K562 (cell line): ENCODE data around the gene METTL23. TPM values are rescaled to one million over a fixed set of nuclear protein-coding genes. Genes with fewer than 3 reads are reported as not detected.

Experiments used
- ATAC-seq: fragments of 200-7000 bp; cut with Tn5 transposase; 3 replicates; pipeline ENCODE4 v1.9.1; 2020; ENCODE audit warnings: moderate library complexity
- BruUV-seq: library from RNA; stranded (reverse); fragments of 400-500 nt; replicated peaks from 2 replicates; lab custom pipeline; 2021; lab: Mats Ljungman, UMichigan
- CTCF ChIA-PET: fragments of 300-600 bp; formaldehyde crosslinking; extraction: SDS; loops from one replicate; lab custom pipeline; 2021; ENCODE audit warnings: low intra/inter-chr PET ratio; lab: Yijun Ruan, JAX
- POLR2A ChIA-PET: fragments of 300-600, 350-650 bp; sonication (Branson Sonifier 250); formaldehyde crosslinking; extraction: SDS; loops from one replicate; lab custom pipeline; 2021; ENCODE audit warnings: antibody characterized with exemption, inconsistent platforms; lab: Yijun Ruan, JAX
- DNase-seq, 4 experiments: peaks; one replicate each; pipeline versions ENCODE4 v3.0.0 to v3.0.0-alpha.2; 2011 to 2018; ENCODE audit warnings: low spot score in 3 of 4, mixed read lengths in 3 of 4; ENCODE audit errors: extremely low read depth in 1 of 4
- FAIRE-seq: peaks from 2 replicates; lab custom pipeline; 2011; peaks lifted over from hg19 to GRCh38; lab: Jason Lieb, UNC
- H2AFZ ChIP-seq: 2 replicates; pipeline ENCODE4 v1.6.0; 2011; ENCODE audit warnings: low read depth, low read length, control low read depth, inconsistent platforms
- H3K27ac ChIP-seq: fragments of 200-600 bp; 3 replicates; pipeline ENCODE4 v1.8.0; 2011; ENCODE audit warnings: low read depth, mild to moderate bottlenecking, control low read depth, inconsistent platforms, low read length, moderate library complexity, mixed read lengths; ENCODE audit errors: extremely low read depth
- H3K27me3 ChIP-seq, 2 experiments: fragments of 300-600 bp in 1 of 2; 2 replicates in 1 of 2; 3 replicates in 1 of 2; pipeline versions ENCODE4 v1.6.0 to v1.8.0; 2011; ENCODE audit warnings: inconsistent platforms in 2 of 2, low read length in 2 of 2, mild to moderate bottlenecking in 1 of 2, mixed read lengths in 1 of 2, moderate library complexity in 1 of 2; ENCODE audit not compliant: control insufficient read depth in 2 of 2, insufficient read depth in 2 of 2
- H3K36me3 ChIP-seq: fragments of 300-600 bp; 3 replicates; pipeline ENCODE4 v1.8.0; 2011; ENCODE audit warnings: mild to moderate bottlenecking, low read length, inconsistent platforms; ENCODE audit not compliant: control insufficient read depth, insufficient read depth
- H3K4me1 ChIP-seq, 2 experiments: fragments of 200-600 bp in 1 of 2; replicated peaks in 1 of 2; 2 replicates in 1 of 2; 3 replicates in 1 of 2; pipeline versions ENCODE4 v1.5.1 to v1.8.0; 2011; ENCODE audit warnings: inconsistent platforms in 2 of 2, low read length in 2 of 2, mild to moderate bottlenecking in 1 of 2, mixed read lengths in 1 of 2, moderate library complexity in 1 of 2; ENCODE audit not compliant: control insufficient read depth in 2 of 2, insufficient read depth in 2 of 2
- H3K4me2 ChIP-seq: 2 replicates; pipeline ENCODE4 v1.6.1; 2011; ENCODE audit warnings: low read length, control low read depth, inconsistent platforms, mixed read lengths; ENCODE audit not compliant: insufficient read depth
- H3K4me3 ChIP-seq: fragments of 200-600 bp; sonication (generic), shearing (Covaris generic); 2 replicates; pipeline ENCODE4 v1.5.1; 2016; ENCODE audit warnings: control low read depth, inconsistent platforms
- H3K79me2 ChIP-seq: fragments of 200-600 bp; 3 replicates; pipeline ENCODE4 v1.8.0; 2011; ENCODE audit warnings: low read length, inconsistent platforms; ENCODE audit not compliant: control insufficient read depth, insufficient read depth
- H3K9ac ChIP-seq, 2 experiments: 2 replicates each; pipeline versions ENCODE4 v1.6.0 to v1.6.1; 2011; ENCODE audit warnings: low read depth in 2 of 2, low read length in 2 of 2, control low read depth in 1 of 2, inconsistent platforms in 1 of 2, mild to moderate bottlenecking in 1 of 2, mixed read lengths in 1 of 2; ENCODE audit not compliant: insufficient read depth in 1 of 2
- H3K9me1 ChIP-seq: one replicate; pipeline ENCODE4 v1.6.0; 2011; ENCODE audit warnings: inconsistent platforms, mild to moderate bottlenecking, low read length, moderate library complexity; ENCODE audit not compliant: control insufficient read depth, insufficient read depth
- H3K9me3 ChIP-seq: replicated peaks from 2 replicates; pipeline ENCODE4 v1.5.1; 2011; ENCODE audit warnings: low read depth, low read length, inconsistent platforms; ENCODE audit not compliant: control insufficient read depth, insufficient read depth
- H4K20me1 ChIP-seq: replicated peaks from 2 replicates; pipeline ENCODE4 v1.6.1; 2011; ENCODE audit warnings: low read length, inconsistent platforms, mixed read lengths; ENCODE audit not compliant: control insufficient read depth, insufficient read depth
- DPF2 ChIP-seq: fragments of 450-650 bp; IDR thresholded peaks from 2 replicates; pipeline ENCODE4 v1.6.1; 2016
- FOSL1 ChIP-seq: fragments of 200-800 bp; sonication (Bioruptor generic); conservative IDR thresholded peaks from 2 replicates; pipeline ENCODE4 v1.6.1; 2016; ENCODE audit warnings: missing genetic modification characterization, missing compliant biosample characterization
- NBN ChIP-seq: fragments of 450-650 bp; IDR thresholded peaks from 2 replicates; pipeline ENCODE4 v1.6.1; 2016; ENCODE audit warnings: low read depth, mild to moderate bottlenecking
- NFIC ChIP-seq: fragments of 450-650 bp; IDR thresholded peaks from 2 replicates; pipeline ENCODE4 v1.6.1; 2017; ENCODE audit warnings: mild to moderate bottlenecking, inconsistent platforms
- SNIP1 ChIP-seq: fragments of 450-650 bp; IDR thresholded peaks from 2 replicates; pipeline ENCODE4 v1.7.1; 2017; ENCODE audit warnings: low read depth, mild to moderate bottlenecking
- ZBTB17 ChIP-seq: fragments of 450-650 bp; formaldehyde crosslinking; IDR thresholded peaks from 2 replicates; pipeline ENCODE4 v1.4.0; 2020; ENCODE audit warnings: mild to moderate bottlenecking
- WGBS: fragments of 100-300 bp; shearing (Covaris generic); methylation state at CpG from one replicate; pipeline ENCODE4 v1.1.6; 2016; ENCODE audit warnings: low coverage, mixed read lengths; ENCODE audit not compliant: insufficient coverage; ENCODE audit errors: missing lambda C conversion rate; 5-methylcytosine and 5-hydroxymethylcytosine counted together
- in situ Hi-C: fragments of 300-500 bp; cut with MboI; formaldehyde crosslinking; loops from 4 replicates; pipeline ENCODE4 v1.15.0; 2018; ENCODE audit warnings: inconsistent platforms, mixed read lengths
- intact Hi-C: fragments of 100-400 bp; cut with micrococcal nuclease; formaldehyde crosslinking; loops from 2 replicates; pipeline ENCODE4 v1.14.2; 2022
- polyA plus RNA-seq, 8 experiments: library from polyadenylated mRNA; depleted of rRNA in 4 of 8; stranded (reverse) in 5 of 8; unstranded in 3 of 8; fragments of >200 nt; fragmentation: Nextera tagmentation in 2 of 8; fragmentation: Illumina TruSeq in 1 of 8; extraction: Ambion mirVana in 2 of 8; extraction: Trizol in 1 of 8; gene quantifications; 2 replicates each; pipeline versions ENCODE4 v1.2.1 to v1.2.3, GENCODE V29; 2011 to 2014; ENCODE audit warnings: inconsistent platforms in 1 of 8, missing spikeins in 1 of 8
- total RNA-seq, 7 experiments: library from RNA; depleted of rRNA in 6 of 7; stranded (reverse); fragments of >200 nt in 6 of 7; fragmentation: Illumina TruSeq in 2 of 7; extraction: Trizol in 2 of 7; gene quantifications; 2 replicates each; pipeline versions ENCODE4 v1.2.1 to v1.2.3, GENCODE V29; 2011 to 2021; ENCODE audit warnings: low replicate concordance in 1 of 7
- TF ChIP-seq, protein P1 (sequence below), 2 experiments: fragments of 450-650 bp; IDR thresholded peaks; 2 replicates each; pipeline ENCODE4 v1.6.1; 2016
- TF ChIP-seq, protein P2 (sequence below): fragments of 250-450 bp; sonication (Bioruptor Pico); IDR thresholded peaks from 2 replicates; pipeline ENCODE4 v1.4.0; 2020; ENCODE audit warnings: borderline replicate concordance
- TF ChIP-seq, protein P3 (sequence below), 3 experiments: IDR thresholded peaks in 2 of 3; conservative IDR thresholded peaks in 1 of 3; 2 replicates each; pipeline ENCODE4 v1.5.1; 2011 to 2012; ENCODE audit warnings: low read length in 3 of 3, mild to moderate bottlenecking in 3 of 3, control low read depth in 2 of 3, improper control_type of control experiment in 1 of 3, inconsistent platforms in 1 of 3, low read depth in 1 of 3, mixed read lengths in 1 of 3, moderate library complexity in 1 of 3; ENCODE audit not compliant: insufficient read depth in 2 of 3

The METTL23 gene
- total and polyA plus RNA-seq, 9 of the 15 experiments (the other 6 are each of a cell fraction or from before 2014, with no cell fraction given), result 29.4 to 67.3 (median 41.6) TPM

DNA sequence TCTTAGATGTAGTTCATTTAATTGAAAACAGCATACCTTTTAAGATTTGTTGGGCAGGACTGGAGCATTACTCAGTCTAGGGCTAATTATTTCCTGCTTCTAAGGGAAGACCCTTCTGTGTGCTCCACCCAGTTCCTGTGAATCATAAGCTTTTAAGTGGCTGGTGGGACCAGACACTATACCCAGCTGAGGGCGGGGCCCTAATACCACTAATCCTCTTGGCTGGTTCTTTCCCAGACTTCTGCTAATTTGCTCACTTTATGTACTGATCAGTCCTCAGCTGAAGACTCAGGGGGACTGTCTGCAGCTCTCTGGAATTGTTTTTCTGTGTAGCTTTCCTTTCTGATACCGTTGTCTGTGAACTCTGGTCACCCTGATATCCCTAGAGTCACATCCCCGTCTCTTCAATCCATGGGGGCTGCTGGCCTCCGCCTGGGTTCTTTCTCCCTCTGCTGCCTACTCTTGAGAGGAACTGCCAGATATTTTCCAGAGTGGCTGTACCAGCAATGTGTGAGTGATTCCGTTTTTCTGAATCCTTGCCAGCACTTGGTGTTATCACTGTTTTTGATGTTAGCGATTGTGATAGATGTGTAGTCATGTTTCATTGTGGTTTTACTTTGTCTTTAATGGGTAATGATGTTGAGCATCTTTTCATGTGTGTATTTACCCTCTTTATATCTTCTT is 46.3 kb downstream of the METTL23 start:
- peak overlapping the region; percentile 14; the same call in 1 of the 2 replicates for H2AFZ ChIP-seq
- no TSS peak for BruUV-seq
- no peaks in the 10 kb centered on the region for H3K9me1 ChIP-seq
- in situ Hi-C loops (no loop called here), intact Hi-C loops (no loop called here)
- H3K79me2 ChIP-seq, result no peaks in the 10 kb centered on the region
- DNase-seq (peak in 2 of 4 experiments; percentile 32 to 58), ATAC-seq (peak; percentile 88), FAIRE-seq (peak; percentile 68)
- H3K9me3 ChIP-seq, result no peaks in the 10 kb centered on the region
- peaks cover 55% of the 10 kb centered on the region for H3K36me3 ChIP-seq
- H3K9ac ChIP-seq, result no peak overlapping the region
- ChIA-PET POLR2A (interaction anchor here (0.8 to 2.8 kb wide), 4 partner anchors 26 to 64 kb away, joined by 3 to 17 read pairs (median 4); partner anchors contain the start of gene SRSF2), CTCF (interaction anchor here (0.5 kb wide), 1 partner anchor 15 kb away, joined by 3 read pairs; no protein-coding TSS in a partner anchor)
- TF ChIP-seq NBN, result no peak
- TF ChIP-seq DPF2, result 0 out of 2 replicates have a peak, but pooled peaks have one; percentile 12
- TF ChIP-seq, protein P1, sequence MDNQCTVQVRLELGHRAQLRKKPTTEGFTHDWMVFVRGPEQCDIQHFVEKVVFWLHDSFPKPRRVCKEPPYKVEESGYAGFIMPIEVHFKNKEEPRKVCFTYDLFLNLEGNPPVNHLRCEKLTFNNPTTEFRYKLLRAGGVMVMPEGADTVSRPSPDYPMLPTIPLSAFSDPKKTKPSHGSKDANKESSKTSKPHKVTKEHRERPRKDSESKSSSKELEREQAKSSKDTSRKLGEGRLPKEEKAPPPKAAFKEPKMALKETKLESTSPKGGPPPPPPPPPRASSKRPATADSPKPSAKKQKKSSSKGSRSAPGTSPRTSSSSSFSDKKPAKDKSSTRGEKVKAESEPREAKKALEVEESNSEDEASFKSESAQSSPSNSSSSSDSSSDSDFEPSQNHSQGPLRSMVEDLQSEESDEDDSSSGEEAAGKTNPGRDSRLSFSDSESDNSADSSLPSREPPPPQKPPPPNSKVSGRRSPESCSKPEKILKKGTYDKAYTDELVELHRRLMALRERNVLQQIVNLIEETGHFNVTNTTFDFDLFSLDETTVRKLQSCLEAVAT (IDR thresholded peaks at IDR 0.05), result 0 out of 4 replicates have a peak, but pooled peaks of 1 of the 2 experiments have one; percentile 47
- TF ChIP-seq, protein P2, sequence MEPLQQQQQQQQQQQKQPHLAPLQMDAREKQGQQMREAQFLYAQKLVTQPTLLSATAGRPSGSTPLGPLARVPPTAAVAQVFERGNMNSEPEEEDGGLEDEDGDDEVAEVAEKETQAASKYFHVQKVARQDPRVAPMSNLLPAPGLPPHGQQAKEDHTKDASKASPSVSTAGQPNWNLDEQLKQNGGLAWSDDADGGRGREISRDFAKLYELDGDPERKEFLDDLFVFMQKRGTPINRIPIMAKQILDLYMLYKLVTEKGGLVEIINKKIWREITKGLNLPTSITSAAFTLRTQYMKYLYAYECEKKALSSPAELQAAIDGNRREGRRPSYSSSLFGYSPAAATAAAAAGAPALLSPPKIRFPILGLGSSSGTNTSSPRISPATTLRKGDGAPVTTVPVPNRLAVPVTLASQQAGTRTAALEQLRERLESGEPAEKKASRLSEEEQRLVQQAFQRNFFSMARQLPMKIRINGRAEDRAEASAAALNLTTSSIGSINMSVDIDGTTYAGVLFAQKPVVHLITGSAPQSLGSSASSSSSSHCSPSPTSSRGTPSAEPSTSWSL (CRISPR knock-in tag), result no peak
- TF ChIP-seq ZBTB17, result no peak
- TF ChIP-seq, protein P3, sequence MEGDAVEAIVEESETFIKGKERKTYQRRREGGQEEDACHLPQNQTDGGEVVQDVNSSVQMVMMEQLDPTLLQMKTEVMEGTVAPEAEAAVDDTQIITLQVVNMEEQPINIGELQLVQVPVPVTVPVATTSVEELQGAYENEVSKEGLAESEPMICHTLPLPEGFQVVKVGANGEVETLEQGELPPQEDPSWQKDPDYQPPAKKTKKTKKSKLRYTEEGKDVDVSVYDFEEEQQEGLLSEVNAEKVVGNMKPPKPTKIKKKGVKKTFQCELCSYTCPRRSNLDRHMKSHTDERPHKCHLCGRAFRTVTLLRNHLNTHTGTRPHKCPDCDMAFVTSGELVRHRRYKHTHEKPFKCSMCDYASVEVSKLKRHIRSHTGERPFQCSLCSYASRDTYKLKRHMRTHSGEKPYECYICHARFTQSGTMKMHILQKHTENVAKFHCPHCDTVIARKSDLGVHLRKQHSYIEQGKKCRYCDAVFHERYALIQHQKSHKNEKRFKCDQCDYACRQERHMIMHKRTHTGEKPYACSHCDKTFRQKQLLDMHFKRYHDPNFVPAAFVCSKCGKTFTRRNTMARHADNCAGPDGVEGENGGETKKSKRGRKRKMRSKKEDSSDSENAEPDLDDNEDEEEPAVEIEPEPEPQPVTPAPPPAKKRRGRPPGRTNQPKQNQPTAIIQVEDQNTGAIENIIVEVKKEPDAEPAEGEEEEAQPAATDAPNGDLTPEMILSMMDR (IDR thresholded peaks at IDR 0.05 in 2 of 3, conservative IDR thresholded peaks at IDR 0.05 in 1 of 3; ENCODE audit: insufficient read depth in 2 of 3, low read depth in 1 of 3, low read length in 3 of 3), result 0 out of 6 replicates have a peak, but pooled peaks of 1 of the 3 experiments have one; percentile 1
- TF ChIP-seq NFIC, result peak; percentile 15; the same call in 1 of the 2 replicates
- TF ChIP-seq FOSL1 (tag), result peak; percentile 15; the same call in 1 of the 2 replicates
- no peak for TF ChIP-seq SNIP1
- peak overlapping the region; percentile 5; the same call in 1 of the 3 replicates for H3K27ac ChIP-seq
- H3K4me3 ChIP-seq, result no peak overlapping the region
- H3K4me2 ChIP-seq, result no peak overlapping the region
- 44% methylated on average over 6 of the region's 6 CpGs for WGBS
- H4K20me1 ChIP-seq, result no peaks in the 10 kb centered on the region
- no peaks in the 10 kb centered on the region for H3K27me3 ChIP-seq
- H3K4me1 ChIP-seq, result peaks cover 0 to 7% of the 10 kb centered on the region in 2 experiments; a peak in 2 of 5 replicates
